HepG2 (cell line): Measurements from ENCODE around the gene MRPS2.

Experiments used
- CTCF ChIP-seq: sonication (generic); formaldehyde crosslinking; IDR thresholded peaks from 2 replicates; pipeline ENCODE4 v1.5.0; 2020; ENCODE audit warnings: mild to moderate bottlenecking, missing genetic modification reagents, moderate library complexity
- HDAC2 ChIP-seq: sonication (generic); formaldehyde crosslinking; IDR thresholded peaks from 2 replicates; pipeline ENCODE4 v1.4.0; 2020; ENCODE audit warnings: missing genetic modification reagents
- MAFF ChIP-seq: IDR thresholded peaks from 2 replicates; pipeline ENCODE4 v1.6.1; 2011; ENCODE audit warnings: low read depth, low read length, improper control_type of control experiment
- POLR2AphosphoS5 ChIP-seq: IDR thresholded peaks from 2 replicates; pipeline ENCODE4 v1.6.1; 2012; ENCODE audit warnings: low read depth, low read length
- REST ChIP-seq, 2 experiments: IDR thresholded peaks; 2 replicates each; pipeline ENCODE4 v1.6.1; 2011 to 2012; ENCODE audit warnings: low read length in 2 of 2, borderline replicate concordance in 1 of 2, low read depth in 1 of 2, mild to moderate bottlenecking in 1 of 2, moderate library complexity in 1 of 2
- XRCC5 ChIP-seq: fragments of 200-400 bp; formaldehyde crosslinking; optimal IDR thresholded peaks from 2 replicates; pipeline ENCODE3; 2017; ENCODE audit warnings: mild to moderate bottlenecking, low read length
- ZBTB38 ChIP-seq: sonication (generic); formaldehyde crosslinking; IDR thresholded peaks from 2 replicates; pipeline ENCODE4 v1.5.1; 2020; ENCODE audit warnings: mild to moderate bottlenecking, missing genetic modification reagents

GRCh38 chr9:135494791-135495559 lies 5.5 kb upstream of the MRPS2 start:
- TF ChIP-seq CTCF, result no peak
- no peak for TF ChIP-seq XRCC5
- TF ChIP-seq POLR2AphosphoS5, result no peak
- TF ChIP-seq REST (IDR thresholded peaks at IDR 0.05; ENCODE audit: borderline replicate concordance in 1 of 2, low read depth in 1 of 2, low read length in 2 of 2), result no peak
- TF ChIP-seq ZBTB38 (CRISPR knock-in tag), result no peak
- TF ChIP-seq HDAC2, result no peak
- TF ChIP-seq MAFF, result no peak
